Fibroblast of villous mesenchyme (primary cell): ENCODE results near the gene CD8B. TPM values are rescaled to one million over a fixed set of nuclear protein-coding genes. Genes with fewer than 3 reads are reported as not detected.
"Not testable (repeated sequence)": the region's sequence is repeated elsewhere in the genome, so short reads cannot be mapped to it uniquely, and the experiment has no call there.

Experiments used
- DNase-seq: peaks from one replicate; pipeline ENCODE4 v3.0.0-alpha.2; 2010; ENCODE audit warnings: low read depth
- H3K4me3 ChIP-seq: 2 replicates; pipeline ENCODE4 v1.5.1; 2011; ENCODE audit warnings: low read depth, mild to moderate bottlenecking, low read length
- total RNA-seq: library from RNA; depleted of rRNA; stranded (reverse); fragments of >200 nt; gene quantifications from 2 replicates; pipeline ENCODE4 v1.2.3, GENCODE V29; 2012
- TF ChIP-seq, protein P1 (sequence below): IDR thresholded peaks from 2 replicates; pipeline ENCODE4 v1.5.1; 2012; ENCODE audit warnings: low read depth, mild to moderate bottlenecking, low read length; ENCODE audit not compliant: insufficient read depth

CD8B gene
- not detected in 2 replicates for total RNA-seq

GRCh38 chr2:86861628-86862379 lies at the start of gene CD8B:
Gene CD8B (minus strand): TSS chr2:86861886. CDS start chr2:86861865, 21 bp downstream.
- H3K4me3 ChIP-seq, DNase-seq: not testable (repeated sequence)

GRCh38 chr2:86905868-86906267 lies 44.2 kb upstream of the CD8B start:
- not testable (repeated sequence) for H3K4me3 ChIP-seq, DNase-seq

GRCh38 chr2:86900687-86901086 lies 39.0 kb upstream of the CD8B start:
- H3K4me3 ChIP-seq, result not testable (repeated sequence)
- DNase-seq, result peak; percentile 8
- TF ChIP-seq, protein P1, sequence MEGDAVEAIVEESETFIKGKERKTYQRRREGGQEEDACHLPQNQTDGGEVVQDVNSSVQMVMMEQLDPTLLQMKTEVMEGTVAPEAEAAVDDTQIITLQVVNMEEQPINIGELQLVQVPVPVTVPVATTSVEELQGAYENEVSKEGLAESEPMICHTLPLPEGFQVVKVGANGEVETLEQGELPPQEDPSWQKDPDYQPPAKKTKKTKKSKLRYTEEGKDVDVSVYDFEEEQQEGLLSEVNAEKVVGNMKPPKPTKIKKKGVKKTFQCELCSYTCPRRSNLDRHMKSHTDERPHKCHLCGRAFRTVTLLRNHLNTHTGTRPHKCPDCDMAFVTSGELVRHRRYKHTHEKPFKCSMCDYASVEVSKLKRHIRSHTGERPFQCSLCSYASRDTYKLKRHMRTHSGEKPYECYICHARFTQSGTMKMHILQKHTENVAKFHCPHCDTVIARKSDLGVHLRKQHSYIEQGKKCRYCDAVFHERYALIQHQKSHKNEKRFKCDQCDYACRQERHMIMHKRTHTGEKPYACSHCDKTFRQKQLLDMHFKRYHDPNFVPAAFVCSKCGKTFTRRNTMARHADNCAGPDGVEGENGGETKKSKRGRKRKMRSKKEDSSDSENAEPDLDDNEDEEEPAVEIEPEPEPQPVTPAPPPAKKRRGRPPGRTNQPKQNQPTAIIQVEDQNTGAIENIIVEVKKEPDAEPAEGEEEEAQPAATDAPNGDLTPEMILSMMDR, result peak; percentile 13

DNA sequence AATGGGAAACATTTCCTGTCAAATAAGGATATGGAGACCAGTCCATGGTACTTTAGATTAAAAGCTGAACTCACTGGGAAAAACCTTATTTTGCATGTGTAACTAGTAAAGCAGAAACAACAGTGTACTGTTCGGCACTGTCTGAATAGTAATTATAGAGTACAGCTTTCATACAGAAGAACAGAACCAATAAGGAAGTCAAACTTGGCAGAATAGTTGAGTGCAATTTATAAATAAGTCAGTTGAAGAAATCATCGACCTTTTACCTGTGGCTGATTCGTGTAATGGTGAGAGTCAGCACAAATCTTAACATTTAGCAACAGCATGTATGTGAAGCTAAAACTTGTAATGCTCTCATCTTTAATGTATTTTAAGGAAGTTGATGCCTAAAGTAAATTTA lies 24.3 kb upstream of the CD8B start:
- not testable (repeated sequence) for DNase-seq, H3K4me3 ChIP-seq

- H3K4me3 ChIP-seq, DNase-seq: not testable (repeated sequence)
Observed at GRCh38 chr2:86882865-86883264, 21.2 kb upstream of the CD8B start.

GRCh38 chr2:86882118-86882665 lies 20.5 kb upstream of the CD8B start:
- not testable (repeated sequence) for H3K4me3 ChIP-seq, DNase-seq

DNA sequence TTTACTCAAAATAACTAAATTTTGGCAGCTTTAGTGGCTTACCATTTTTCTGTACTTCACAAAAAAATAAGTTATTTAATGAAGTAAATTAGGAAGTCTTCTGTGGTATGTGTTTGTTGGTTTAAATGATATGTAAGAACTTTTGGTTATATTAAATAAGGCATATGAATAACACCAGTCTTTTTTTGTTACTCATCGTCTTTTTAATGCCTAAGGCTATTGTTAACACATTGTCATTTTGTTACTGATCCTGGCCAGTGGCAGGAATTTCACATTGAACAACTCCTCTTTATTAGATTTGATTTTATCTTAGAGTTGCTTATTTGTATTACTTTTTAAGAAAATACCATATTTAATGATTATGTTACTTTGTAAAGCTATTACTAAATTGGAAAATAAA lies 17.3 kb upstream of the CD8B start:
- not testable (repeated sequence) for H3K4me3 ChIP-seq

GRCh38 chr2:86870941-86871340 lies 9.3 kb upstream of the CD8B start:
- not testable (repeated sequence) for H3K4me3 ChIP-seq

More for the DNA sequence above, 17.3 kb upstream of the CD8B start:
- not testable (repeated sequence) for DNase-seq

DNA sequence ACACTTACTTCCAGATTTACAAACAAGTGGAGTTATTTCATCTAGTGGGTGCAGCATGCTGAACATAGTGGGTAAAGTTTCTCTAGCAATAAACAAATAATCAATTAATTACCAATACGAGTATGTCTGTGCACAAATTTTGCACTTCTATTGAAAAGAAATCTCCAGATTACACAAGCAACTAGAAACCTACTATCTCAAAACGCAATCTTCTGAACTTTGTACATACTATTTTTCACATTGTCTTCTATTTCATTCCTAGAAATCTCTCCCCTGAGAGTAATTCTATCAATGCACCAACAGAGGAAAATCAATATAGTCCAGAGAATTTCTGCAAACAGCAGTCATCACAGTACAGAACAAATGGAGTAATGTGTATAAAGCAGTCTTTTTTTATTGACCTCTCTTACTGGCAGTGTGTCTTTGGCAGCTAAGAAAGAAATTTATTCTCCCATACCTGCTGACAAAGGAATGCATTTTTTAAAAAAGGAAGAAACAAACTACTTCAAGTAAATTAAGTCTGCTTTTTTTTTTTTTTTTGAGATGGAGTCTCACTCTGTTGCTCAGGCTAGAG lies 7.3 kb upstream of the CD8B start:
- not testable (repeated sequence) for H3K4me3 ChIP-seq, DNase-seq

More at GRCh38 chr2:86870941-86871340, 9.3 kb upstream of the CD8B start:
- DNase-seq, result not testable (repeated sequence)

GRCh38 chr2:86862380-86862703 lies 656 bp upstream of the CD8B start:
- not testable (repeated sequence) for H3K4me3 ChIP-seq, DNase-seq

DNA sequence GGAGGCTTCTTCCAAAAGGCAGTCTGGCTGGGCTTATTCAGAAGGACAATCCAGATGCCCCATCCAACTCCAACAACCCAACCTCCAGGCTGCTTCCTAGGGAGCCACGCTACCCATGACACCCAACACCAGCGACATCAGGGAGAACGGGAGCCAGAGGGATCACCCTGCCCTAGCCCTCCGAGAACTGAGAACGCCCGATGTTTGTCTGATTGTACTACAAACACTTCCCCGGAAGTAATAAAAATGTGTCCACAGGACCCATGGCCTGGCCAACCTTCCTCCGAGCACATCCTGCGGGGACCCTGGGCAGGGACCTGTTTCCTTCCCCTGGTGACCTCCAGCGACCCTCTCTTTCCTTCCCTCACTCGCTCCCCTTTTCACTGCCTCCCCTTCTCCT lies 511 bp downstream of the CD8B start:
- DNase-seq, H3K4me3 ChIP-seq: not testable (repeated sequence)

- DNase-seq, H3K4me3 ChIP-seq: not testable (repeated sequence)
Observed at GRCh38 chr2:86860573-86860972, 1.1 kb downstream of the CD8B start.

DNA sequence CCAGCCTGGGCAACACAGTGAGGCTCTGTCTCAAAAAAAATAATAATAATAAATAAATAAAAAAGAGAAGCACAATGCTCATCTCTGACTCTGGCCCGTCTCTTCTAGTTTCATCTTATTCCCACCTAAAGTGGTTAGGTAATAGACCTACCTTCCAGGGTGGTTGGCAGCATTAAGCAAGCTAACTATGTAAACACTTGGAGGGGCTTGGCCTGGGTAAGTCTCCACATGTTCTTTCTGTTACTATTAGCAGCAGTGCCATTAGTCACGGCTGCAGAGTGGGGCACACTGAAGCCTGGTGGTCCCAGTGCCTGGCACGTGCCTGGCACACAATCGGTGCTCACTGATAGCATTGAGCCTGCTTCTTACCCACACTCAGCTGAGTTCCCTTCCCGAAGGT lies 4.0 kb downstream of the CD8B start:
- DNase-seq, H3K4me3 ChIP-seq: not testable (repeated sequence)

GRCh38 chr2:86856498-86856897 lies 5.2 kb downstream of the CD8B start:
- DNase-seq, H3K4me3 ChIP-seq: not testable (repeated sequence)

- H3K4me3 ChIP-seq, result not testable (repeated sequence)
- peak; percentile 16 for DNase-seq
Observed at GRCh38 chr2:86855981-86856380, 5.7 kb downstream of the CD8B start.

DNA sequence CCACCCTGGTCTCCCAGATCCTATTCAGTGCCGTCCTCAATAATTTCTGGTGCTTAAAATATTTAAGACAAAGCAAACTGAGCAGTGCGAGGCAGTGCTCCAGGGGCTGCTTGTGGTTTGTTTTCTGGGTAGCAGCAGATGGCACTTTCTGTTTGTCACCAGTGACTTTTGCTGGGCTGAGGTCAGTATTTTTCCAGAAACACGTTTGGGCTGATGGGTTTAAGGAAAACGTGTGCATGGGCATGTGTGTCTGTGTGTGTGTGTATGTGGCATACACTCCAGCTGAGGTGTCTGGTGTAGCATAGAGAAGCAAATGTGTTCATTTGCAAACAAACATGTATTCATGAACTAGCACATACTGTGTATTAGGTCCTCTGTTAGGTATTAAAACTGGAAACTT lies 10.1 kb downstream of the CD8B start:
- DNase-seq, result not testable (repeated sequence)

GRCh38 chr2:86842607-86843234 lies 19.0 kb downstream of the CD8B start:
- not testable (repeated sequence) for DNase-seq

More for the DNA sequence above, 10.1 kb downstream of the CD8B start:
- H3K4me3 ChIP-seq, result not testable (repeated sequence)

DNA sequence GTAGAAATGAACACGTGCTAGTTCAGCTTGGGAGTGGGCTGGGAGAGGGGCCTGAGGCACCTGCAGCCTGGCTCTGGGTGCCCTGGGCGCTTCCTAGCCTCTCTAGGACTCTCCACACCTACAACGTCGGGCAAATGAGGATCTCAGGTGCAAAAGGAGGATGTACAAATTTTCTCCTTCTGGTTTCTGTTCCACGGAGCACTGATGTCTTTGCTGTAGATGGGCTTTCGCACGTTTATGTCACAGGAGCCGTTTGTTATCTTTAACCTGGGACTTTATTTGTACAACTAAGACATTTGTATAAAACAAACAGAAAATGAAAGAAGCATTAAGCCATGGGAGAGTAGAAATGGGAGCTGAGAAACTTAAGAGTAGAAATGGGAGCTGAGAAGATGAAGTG lies 20.4 kb downstream of the CD8B start:
- not testable (repeated sequence) for DNase-seq, H3K4me3 ChIP-seq

More at GRCh38 chr2:86842607-86843234, 19.0 kb downstream of the CD8B start:
- H3K4me3 ChIP-seq, result not testable (repeated sequence)
